HG03571 (cell line): ENCODE measurements around the gene GNG8.

ENCODE experiments used
- ATAC-seq: cut with Tn5 transposase; IDR thresholded peaks from one replicate; pipeline ENCODE4 v1.9.1; 2021; ENCODE audit not compliant: unreplicated experiment

The GNG8 gene

GRCh38 chr19:46621191-46622117 lies 14.5 kb downstream of the GNG8 start:
- no peak for ATAC-seq

- ATAC-seq = no peak
These were observed 15.3 kb downstream of the GNG8 start for GRCh38 chr19:46620716-46621115.

GRCh38 chr19:46620267-46620666 lies 15.7 kb downstream of the GNG8 start:
- ATAC-seq = no peak

- ATAC-seq = no peak
These were observed 17.3 kb downstream of the GNG8 start for GRCh38 chr19:46618670-46619231.

GRCh38 chr19:46617601-46618000 lies 18.4 kb downstream of the GNG8 start:
- no peak for ATAC-seq

GRCh38 chr19:46616631-46617322 lies 19.2 kb downstream of the GNG8 start:
- ATAC-seq = no peak

- ATAC-seq = no peak
These were observed 20.0 kb downstream of the GNG8 start for GRCh38 chr19:46615966-46616365.

- no peak for ATAC-seq
These were observed 21.8 kb downstream of the GNG8 start for GRCh38 chr19:46614114-46614722.

GRCh38 chr19:46613525-46613924 lies 22.5 kb downstream of the GNG8 start:
- ATAC-seq = no peak

- no peak for ATAC-seq
These were observed 24.2 kb downstream of the GNG8 start for GRCh38 chr19:46611776-46612175.

- ATAC-seq = no peak
These were observed 24.9 kb downstream of the GNG8 start for GRCh38 chr19:46610851-46611770.

- ATAC-seq = no peak
These were observed 25.6 kb downstream of the GNG8 start for GRCh38 chr19:46610413-46610775.

GRCh38 chr19:46609511-46610412 lies 26.2 kb downstream of the GNG8 start:
- ATAC-seq = no peak

GRCh38 chr19:46608581-46609345 lies 27.2 kb downstream of the GNG8 start:
- no peak for ATAC-seq

- no peak for ATAC-seq
These were observed 27.8 kb downstream of the GNG8 start for GRCh38 chr19:46608178-46608577.

- no peak for ATAC-seq
These were observed 28.6 kb downstream of the GNG8 start for GRCh38 chr19:46607448-46607841.

GRCh38 chr19:46606681-46607447 lies 29.1 kb downstream of the GNG8 start:
- no peak for ATAC-seq

GRCh38 chr19:46606019-46606418 lies 30.0 kb downstream of the GNG8 start:
- no peak for ATAC-seq
